Gastroesophageal sphincter (tissue), 4 donors: ENCODE data around the gene RASSF5. TPM values are rescaled to one million over a fixed set of nuclear protein-coding genes. Genes with fewer than 3 reads are reported as not detected.
A peak's percentile ranks its signal among the peaks of the same experiment; 100 is the strongest.

ENCODE experiments used
- ATAC-seq: fragments of 150-250 bp; one replicate; pipeline ENCODE4 v1.9.1; 2016; ENCODE audit warnings: mild to moderate bottlenecking, moderate library complexity
- H3K27ac ChIP-seq, 4 donors: fragments of 200-600 bp; sonication (generic) in 3 of 4; 1 replicate in 3 of 4; 2 replicates in 1 of 4; pipeline ENCODE4 v1.5.1; 2016 to 2019
- H3K27me3 ChIP-seq: fragments of 200-600 bp; sonication (generic); one replicate; pipeline ENCODE4 v1.5.1; 2019
- H3K36me3 ChIP-seq, 2 donors: fragments of 200-600 bp; sonication (generic); one replicate each; pipeline ENCODE4 v1.5.1; 2019; ENCODE audit warnings: control low read depth in 1 of 2
- H3K4me1 ChIP-seq, 3 donors: fragments of 200-600 bp; sonication (generic); 1 replicate in 2 of 3; 2 replicates in 1 of 3; pipeline ENCODE4 v1.5.1; 2016 to 2019; ENCODE audit warnings: control low read depth in 2 of 3
- H3K4me3 ChIP-seq, 2 donors: fragments of 200-600 bp; sonication (generic); one replicate each; pipeline ENCODE4 v1.5.1; 2019; ENCODE audit warnings: mild to moderate bottlenecking in 1 of 2, moderate library complexity in 1 of 2
- H3K9me3 ChIP-seq, 3 donors: fragments of 200-600 bp; sonication (generic); one replicate each; pipeline ENCODE4 v1.5.1; 2017 to 2019; ENCODE audit warnings: control low read depth in 2 of 3
- CTCF ChIP-seq, 4 experiments: fragments of 200-600 bp in 2 of 4; fragments of 450-650 bp in 2 of 4; sonication (generic) in 1 of 4; IDR thresholded peaks; one replicate each; pipeline ENCODE4 v1.5.1; 2017 to 2019; ENCODE audit warnings: antibody characterized with exemption in 4 of 4, mild to moderate bottlenecking in 2 of 4, moderate library complexity in 2 of 4
- EP300 ChIP-seq: sonication (generic); formaldehyde crosslinking; IDR thresholded peaks from one replicate; pipeline ENCODE4 v1.6.1; 2017; ENCODE audit warnings: antibody characterized with exemption, mild to moderate bottlenecking
- POLR2A ChIP-seq, 2 donors: fragments of 450-650 bp; IDR thresholded peaks; one replicate each; pipeline ENCODE4 v1.6.1; 2017; ENCODE audit warnings: antibody characterized with exemption in 2 of 2, mild to moderate bottlenecking in 2 of 2, moderate library complexity in 1 of 2
- POLR2AphosphoS5 ChIP-seq: sonication (generic); formaldehyde crosslinking; IDR thresholded peaks from one replicate; pipeline ENCODE4 v1.6.1; 2017; ENCODE audit warnings: antibody characterized with exemption
- WGBS, 2 donors: methylation state at CpG; one replicate each; pipeline ENCODE4 v1.1.5; 2018; ENCODE audit warnings: low coverage in 1 of 2; 5-methylcytosine and 5-hydroxymethylcytosine counted together
- total RNA-seq, 4 donors: library from RNA; depleted of rRNA; stranded (reverse); fragments of >200 nt; gene quantifications; one replicate each; pipeline ENCODE4 v1.1.0, GENCODE V29; 2016

The RASSF5 gene
- total RNA-seq, 4 donors from 2014 or later = 6.2 to 23.3 (median 8.5) TPM

GRCh38 chr1:206504363-206504713 is 3.0 kb upstream of the RASSF5 start:
- H3K27ac ChIP-seq = no peak overlapping the region
- no peak overlapping the region for H3K4me3 ChIP-seq
- 19 to 29% methylated on average over 1 to 3 of the region's 3 CpGs for WGBS, 2 donors
- no peak for TF ChIP-seq POLR2AphosphoS5
- no peak for TF ChIP-seq CTCF (IDR thresholded peaks at IDR 0.05)
- no peak for TF ChIP-seq EP300
- no peak for TF ChIP-seq POLR2A (IDR thresholded peaks at IDR 0.05)
- H3K4me1 ChIP-seq = peaks cover 0 to 62% (median 9%) of the 10 kb centered on the region in 3 donors
- no peaks in the 10 kb centered on the region for H3K9me3 ChIP-seq
- H3K36me3 ChIP-seq = no peaks in the 10 kb centered on the region
- H3K27me3 ChIP-seq = peaks cover 42% of the 10 kb centered on the region
- no peak for ATAC-seq

- no peak overlapping the region for H3K27ac ChIP-seq
- H3K27me3 ChIP-seq = peaks cover 42% of the 10 kb centered on the region
- no peaks in the 10 kb centered on the region for H3K9me3 ChIP-seq
- no peaks in the 10 kb centered on the region for H3K36me3 ChIP-seq
- H3K4me1 ChIP-seq = peaks cover 0 to 63% (median 9%) of the 10 kb centered on the region in 3 donors
- no peak overlapping the region for H3K4me3 ChIP-seq
- no peak for ATAC-seq
- 61 to 69% methylated on average over 7 to 9 of the region's 10 CpGs for WGBS, 2 donors
- TF ChIP-seq POLR2A (IDR thresholded peaks at IDR 0.05) (no peak), CTCF (IDR thresholded peaks at IDR 0.05) (peak in 3 of 4 experiments; percentile 18 to 38 (median 25))
Observed at GRCh38 chr1:206505702-206506355, 1.5 kb upstream of the RASSF5 start.

GRCh38 chr1:206506405-206507283 is 687 bp upstream of the RASSF5 start:
- peak overlapping the region; percentile 37 to 75 for H3K4me3 ChIP-seq
- peaks cover 42% of the 10 kb centered on the region for H3K27me3 ChIP-seq
- no peaks in the 10 kb centered on the region for H3K9me3 ChIP-seq
- WGBS, 2 donors = 8 to 63% methylated on average over 7 to 19 of the region's 48 CpGs
- ATAC-seq = no peak
- peaks cover 0 to 55% (median 8%) of the 10 kb centered on the region in 3 donors for H3K4me1 ChIP-seq
- H3K27ac ChIP-seq = peak overlapping the region in 3 of 4 donors; percentile 13 to 61 (median 24)
- no peaks in the 10 kb centered on the region for H3K36me3 ChIP-seq
- no peak for TF ChIP-seq EP300
- no peak for TF ChIP-seq POLR2AphosphoS5
- TF ChIP-seq POLR2A (IDR thresholded peaks at IDR 0.05) = no peak
- TF ChIP-seq CTCF (IDR thresholded peaks at IDR 0.05) = no peak

GRCh38 chr1:206508130-206508889 is 979 bp downstream of the RASSF5 start:
- TF ChIP-seq CTCF (IDR thresholded peaks at IDR 0.05) (no peak), POLR2A (IDR thresholded peaks at IDR 0.05) (no peak), POLR2AphosphoS5 (no peak)
- H3K9me3 ChIP-seq = no peaks in the 10 kb centered on the region
- H3K27ac ChIP-seq = peak overlapping the region in 2 of 4 donors; percentile 13 to 61
- peaks cover 0 to 57% (median 8%) of the 10 kb centered on the region in 3 donors for H3K4me1 ChIP-seq
- H3K4me3 ChIP-seq = peak overlapping the region; percentile 37 to 75
- H3K27me3 ChIP-seq = peaks cover 38% of the 10 kb centered on the region
- no peaks in the 10 kb centered on the region for H3K36me3 ChIP-seq
- ATAC-seq = no peak
- WGBS, 2 donors = 34 to 100% methylated on average over 2 to 3 of the region's 15 CpGs
